Measurements from ENCODE around the gene ANGEL2.

Gene ANGEL2

GRCh38 chr1:212951126-212951946 is 64.3 kb downstream of the ANGEL2 start:
- DNase-seq (ENCODE audit: low read depth, low spot score): no peak

- DNase-seq (ENCODE audit: low read depth, low spot score): peak; percentile 8
Measured at GRCh38 chr1:212950243-212951125, 65.2 kb downstream of the ANGEL2 start, which contains the start of gene VASH2. VASH2 (plus strand) TSS chr1:212950541; CDS start chr1:212951543, 1,002 bp downstream.

GRCh38 chr1:212949771-212950170 is 65.9 kb downstream of the ANGEL2 start:
- no peak for DNase-seq (ENCODE audit: low read depth, low spot score)

- no peak for DNase-seq (ENCODE audit: low read depth, low spot score)
Measured at GRCh38 chr1:212946872-212947271, 68.8 kb downstream of the ANGEL2 start.

GRCh38 chr1:212945463-212946160 is 70.1 kb downstream of the ANGEL2 start:
- DNase-seq (ENCODE audit: low read depth, low spot score): no peak

- no peak for DNase-seq (ENCODE audit: low read depth, low spot score)
Measured at GRCh38 chr1:212945056-212945455, 70.6 kb downstream of the ANGEL2 start.

GRCh38 chr1:212944229-212944901 is 71.3 kb downstream of the ANGEL2 start:
- DNase-seq (ENCODE audit: low read depth, low spot score): no peak

GRCh38 chr1:212943393-212943710 is 72.3 kb downstream of the ANGEL2 start:
- DNase-seq (ENCODE audit: low read depth, low spot score): no peak

GRCh38 chr1:212942679-212943392 is 72.8 kb downstream of the ANGEL2 start:
- DNase-seq (ENCODE audit: low read depth, low spot score): no peak
